Astrocyte (in vitro differentiated cells and primary cell): Measurements from ENCODE around the gene PDE3A.

ENCODE experiments used
- CTCF ChIP-seq: IDR thresholded peaks from 2 replicates; pipeline ENCODE4 v1.5.1; 2011; ENCODE audit warnings: low read depth, mild to moderate bottlenecking, inconsistent platforms, low read length, moderate library complexity; ENCODE audit not compliant: insufficient read depth
- EZH2 ChIP-seq: IDR thresholded peaks from 2 replicates; pipeline ENCODE4 v1.6.1; 2012; ENCODE audit warnings: mild to moderate bottlenecking, low read length, inconsistent platforms; ENCODE audit not compliant: insufficient read depth

GRCh38 chr12:20555015-20555414, 186.7 kb downstream of the PDE3A start:
- TF ChIP-seq CTCF (no peak), EZH2 (no peak)
